ENCODE results near the gene PI4KB.

GRCh38 chr1:151347523-151348246 is 20.5 kb upstream of the PI4KB start:
- TF ChIP-seq CTCF (IDR thresholded peaks at IDR 0.05) (no peak), POLR2A (IDR thresholded peaks at IDR 0.05) (no peak)
